B cell (primary cell): ENCODE results near the gene PTPRN2. TPM values are rescaled to one million over a fixed set of nuclear protein-coding genes. Genes with fewer than 3 reads are reported as not detected.
"Not testable (repeated sequence)": the region's sequence is repeated elsewhere in the genome, so short reads cannot be mapped to it uniquely, and the experiment has no call there.

Experiments
- ATAC-seq: fragments of 200-7000 bp; cut with Tn5 transposase; one replicate; pipeline ENCODE4 v1.10.0; 2021; ENCODE audit warnings: low read depth, mild to moderate bottlenecking, moderate number of reproducible peaks, moderate library complexity
- CTCF ChIA-PET: fragments of 350-600 bp; sonication (Branson Sonifier 250); formaldehyde crosslinking; loops from one replicate; lab custom pipeline; 2021; ENCODE audit warnings: antibody characterized with exemption, inconsistent platforms; lab: Charles Lee
- POLR2A ChIA-PET: fragments of 350-600 bp; sonication (Branson Sonifier 250); formaldehyde crosslinking; loops from one replicate; lab custom pipeline; 2021; ENCODE audit warnings: antibody characterized with exemption; lab: Charles Lee
- DNase-seq: peaks from one replicate; pipeline ENCODE4 v3.0.0; 2013
- H2AFZ ChIP-seq: 2 replicates; pipeline ENCODE4 v1.6.1; 2012; ENCODE audit warnings: mild to moderate bottlenecking, low read depth, low read length; ENCODE audit not compliant: insufficient read depth, poor library complexity, severe bottlenecking
- H3K27ac ChIP-seq, 2 donors: 1 replicate in 1 of 2; 2 replicates in 1 of 2; pipeline ENCODE4 v1.5.1; 2012 to 2013; ENCODE audit warnings: low read length in 2 of 2, mild to moderate bottlenecking in 2 of 2, moderate library complexity in 1 of 2
- H3K27me3 ChIP-seq, 4 experiments: fragments of 200-600 bp in 1 of 4; sonication (generic) in 1 of 4; replicated peaks in 1 of 4; 1 replicate in 2 of 4; 2 replicates in 2 of 4; pipeline versions ENCODE4 v1.6.1 to v1.7.0; 2013 to 2016; ENCODE audit warnings: low read length in 3 of 4, mild to moderate bottlenecking in 2 of 4, mixed read lengths in 1 of 4, moderate library complexity in 1 of 4; ENCODE audit not compliant: insufficient read depth in 4 of 4, control insufficient read depth in 3 of 4; ENCODE audit errors: control extremely low read depth in 1 of 4
- H3K36me3 ChIP-seq, 2 experiments: replicated peaks in 1 of 2; 1 replicate in 1 of 2; 2 replicates in 1 of 2; pipeline versions ENCODE4 v1.6.1 to v1.7.1; 2013; ENCODE audit warnings: low read length in 1 of 2; ENCODE audit not compliant: insufficient read depth in 2 of 2, control insufficient read depth in 1 of 2; ENCODE audit errors: control extremely low read depth in 1 of 2, extremely low read depth in 1 of 2
- H3K4me1 ChIP-seq, 2 donors: fragments of 200-600 bp in 1 of 2; sonication (generic) in 1 of 2; 1 replicate in 1 of 2; 2 replicates in 1 of 2; pipeline versions ENCODE4 v1.5.1 to v1.6.1; 2013 to 2017; ENCODE audit warnings: low read length in 2 of 2; ENCODE audit not compliant: control insufficient read depth in 2 of 2, insufficient read depth in 2 of 2
- H3K4me2 ChIP-seq: replicated peaks from 2 replicates; pipeline ENCODE3; 2012; ENCODE audit warnings: mild to moderate bottlenecking, low read depth, low read length; ENCODE audit not compliant: poor library complexity, severe bottlenecking
- H3K4me3 ChIP-seq, 5 experiments: fragments of 200-600 bp in 1 of 5; sonication (generic) in 1 of 5; 1 replicate in 3 of 5; 2 replicates in 2 of 5; pipeline versions ENCODE4 v1.5.1 to v1.7.0; 2011 to 2016; ENCODE audit warnings: low read length in 4 of 5, mild to moderate bottlenecking in 4 of 5, low read depth in 2 of 5, control low read depth in 1 of 5, moderate library complexity in 1 of 5; ENCODE audit not compliant: insufficient read depth in 1 of 5; ENCODE audit errors: control extremely low read depth in 1 of 5, extremely low read depth in 1 of 5
- H3K79me2 ChIP-seq: fragments of 200-600 bp; sonication (generic); one replicate; pipeline ENCODE4 v1.6.0; 2016; ENCODE audit warnings: low read length; ENCODE audit not compliant: control insufficient read depth, insufficient read depth
- H3K9ac ChIP-seq: fragments of 200-600 bp; sonication (generic); 2 replicates; pipeline ENCODE4 v1.6.1; 2017; ENCODE audit warnings: mild to moderate bottlenecking, low read length, moderate library complexity
- H3K9me3 ChIP-seq, 3 donors: one replicate each; pipeline versions ENCODE4 v1.6.1 to v1.7.1; 2013; ENCODE audit warnings: low read length in 2 of 3; ENCODE audit not compliant: control insufficient read depth in 2 of 3, insufficient read depth in 1 of 3; ENCODE audit errors: control extremely low read depth in 1 of 3
- H4K20me1 ChIP-seq: 2 replicates; pipeline ENCODE4 v1.6.0; 2012; ENCODE audit warnings: mild to moderate bottlenecking, low read length; ENCODE audit not compliant: insufficient read depth, control insufficient read depth, poor library complexity, severe bottlenecking
- H3K27ac Mint-ChIP-seq: one replicate; pipeline ENCODE4 v1.8.0; 2021; ENCODE audit warnings: mixed read lengths
- H3K27me3 Mint-ChIP-seq: one replicate; pipeline ENCODE4 v1.8.0; 2021; ENCODE audit warnings: mixed read lengths
- H3K4me1 Mint-ChIP-seq: one replicate; pipeline ENCODE4 v1.8.0; 2021; ENCODE audit warnings: mixed read lengths
- H3K4me3 Mint-ChIP-seq: one replicate; pipeline ENCODE4 v1.8.0; 2021; ENCODE audit warnings: mixed read lengths
- H3K9me3 Mint-ChIP-seq: one replicate; pipeline ENCODE4 v1.8.0; 2022; ENCODE audit warnings: mixed read lengths; ENCODE audit not compliant: insufficient read depth
- EZH2 ChIP-seq: IDR thresholded peaks from 2 replicates; pipeline ENCODE4 v1.6.1; 2012; ENCODE audit warnings: borderline replicate concordance, low read depth, mild to moderate bottlenecking, moderate library complexity, low read length; ENCODE audit not compliant: insufficient read depth, poor library complexity, severe bottlenecking
- WGBS: methylation state at CpG from one replicate; pipeline ENCODE4 v1.1.5; 2013; ENCODE audit warnings: missing lambda C conversion rate; ENCODE audit not compliant: insufficient coverage; 5-methylcytosine and 5-hydroxymethylcytosine counted together
- intact Hi-C: fragments of 100-400 bp; cut with micrococcal nuclease; formaldehyde crosslinking; loops from one replicate; pipeline ENCODE4 v1.10.0; 2022
- polyA plus RNA-seq: library from polyadenylated mRNA; depleted of rRNA; stranded (reverse); fragments of >200 nt; gene quantifications from 2 replicates; pipeline ENCODE4 v1.2.3, GENCODE V29; 2012
- total RNA-seq, 2 donors: library from RNA; stranded (reverse); fragments of 120-200 nt in 1 of 2; gene quantifications; 1 replicate in 1 of 2; 2 replicates in 1 of 2; pipeline versions ENCODE4 v1.2.3 to v1.2.4, GENCODE V29; 2013 to 2022
- TF ChIP-seq, protein P1 (sequence below): fragments of 200-600 bp; IDR thresholded peaks from one replicate; pipeline ENCODE4 v1.8.0; 2022; ENCODE audit warnings: antibody characterized with exemption, mild to moderate bottlenecking

The PTPRN2 gene
- total and polyA plus RNA-seq, 2 donors (not counting 1 experiment from before 2014, with no cell fraction given), result 2.0 to 5.0 TPM

DNA sequence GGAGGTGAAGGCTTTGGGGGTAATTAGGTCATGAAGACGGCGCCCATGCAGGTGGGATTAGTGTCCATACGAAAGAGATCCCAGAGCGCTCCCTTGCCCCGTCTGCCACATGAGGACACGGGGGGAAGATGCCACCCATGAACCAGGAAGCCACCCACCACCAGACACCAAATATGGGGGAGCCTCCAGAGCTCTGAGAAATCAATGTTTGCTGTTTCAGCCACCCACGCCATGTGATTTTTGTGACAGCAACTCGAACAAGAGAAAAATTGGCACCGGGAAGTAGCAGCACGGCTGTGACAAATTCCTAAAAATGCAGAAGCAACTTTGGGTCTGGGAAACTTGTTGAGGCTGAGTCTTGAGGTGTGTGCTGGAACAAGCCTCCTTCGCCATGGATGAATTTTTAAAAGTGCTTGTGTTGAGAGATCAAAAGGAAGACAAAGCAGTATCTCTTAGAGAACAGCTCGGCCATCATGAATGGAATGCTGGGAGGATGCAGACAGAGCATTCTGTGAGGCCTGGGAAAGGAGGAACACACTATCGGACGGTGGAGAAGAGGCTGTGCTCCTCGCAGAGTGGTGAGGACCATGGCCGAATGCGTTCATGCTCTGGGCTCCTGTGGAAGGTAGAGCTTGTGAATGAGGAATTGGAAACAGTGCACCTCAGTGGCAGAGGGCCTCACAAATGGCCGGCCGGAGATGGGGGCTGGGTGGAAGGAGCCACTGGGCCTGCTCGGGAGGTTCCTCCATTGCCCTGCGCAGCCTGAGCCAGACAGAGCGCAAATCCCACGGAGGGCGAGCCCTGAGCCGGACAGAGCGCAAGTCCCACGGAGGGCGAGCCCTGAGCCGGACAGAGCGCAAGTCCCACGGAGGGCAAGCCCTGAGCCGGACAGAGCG lies 277.5 kb downstream of the PTPRN2 start:
- Mint-ChIP-seq H3K27ac (no peak overlapping the region), H3K4me1 (no peaks in the 10 kb centered on the region), H3K27me3 (no peaks in the 10 kb centered on the region), H3K9me3 (peaks cover 16% of the 10 kb centered on the region), H3K4me3 (no peak overlapping the region)
- intact Hi-C loops, result no loop called here
- CTCF ChIA-PET, result no interaction called here
- DNase-seq (no peak), ATAC-seq (no peak)
- Histone ChIP-seq H3K4me2 (no peak overlapping the region), H3K27me3 (no peaks in the 10 kb centered on the region), H4K20me1 (no peaks in the 10 kb centered on the region), H3K27ac (no peak overlapping the region), H3K36me3 (no peaks in the 10 kb centered on the region), H3K4me3 (no peak overlapping the region), H3K4me1 (no peaks in the 10 kb centered on the region), H3K9me3 (peaks cover 1 to 51% (median 6%) of the 10 kb centered on the region in 3 donors), H3K79me2 (no peaks in the 10 kb centered on the region), H2AFZ (no peak overlapping the region), H3K9ac (no peak overlapping the region)
- WGBS, result 96% methylated on average over 32 of the region's 33 CpGs
- TF ChIP-seq, protein P1, sequence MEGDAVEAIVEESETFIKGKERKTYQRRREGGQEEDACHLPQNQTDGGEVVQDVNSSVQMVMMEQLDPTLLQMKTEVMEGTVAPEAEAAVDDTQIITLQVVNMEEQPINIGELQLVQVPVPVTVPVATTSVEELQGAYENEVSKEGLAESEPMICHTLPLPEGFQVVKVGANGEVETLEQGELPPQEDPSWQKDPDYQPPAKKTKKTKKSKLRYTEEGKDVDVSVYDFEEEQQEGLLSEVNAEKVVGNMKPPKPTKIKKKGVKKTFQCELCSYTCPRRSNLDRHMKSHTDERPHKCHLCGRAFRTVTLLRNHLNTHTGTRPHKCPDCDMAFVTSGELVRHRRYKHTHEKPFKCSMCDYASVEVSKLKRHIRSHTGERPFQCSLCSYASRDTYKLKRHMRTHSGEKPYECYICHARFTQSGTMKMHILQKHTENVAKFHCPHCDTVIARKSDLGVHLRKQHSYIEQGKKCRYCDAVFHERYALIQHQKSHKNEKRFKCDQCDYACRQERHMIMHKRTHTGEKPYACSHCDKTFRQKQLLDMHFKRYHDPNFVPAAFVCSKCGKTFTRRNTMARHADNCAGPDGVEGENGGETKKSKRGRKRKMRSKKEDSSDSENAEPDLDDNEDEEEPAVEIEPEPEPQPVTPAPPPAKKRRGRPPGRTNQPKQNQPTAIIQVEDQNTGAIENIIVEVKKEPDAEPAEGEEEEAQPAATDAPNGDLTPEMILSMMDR, result no peak
- TF ChIP-seq EZH2, result no peak
- POLR2A ChIA-PET, result no interaction called here

DNA sequence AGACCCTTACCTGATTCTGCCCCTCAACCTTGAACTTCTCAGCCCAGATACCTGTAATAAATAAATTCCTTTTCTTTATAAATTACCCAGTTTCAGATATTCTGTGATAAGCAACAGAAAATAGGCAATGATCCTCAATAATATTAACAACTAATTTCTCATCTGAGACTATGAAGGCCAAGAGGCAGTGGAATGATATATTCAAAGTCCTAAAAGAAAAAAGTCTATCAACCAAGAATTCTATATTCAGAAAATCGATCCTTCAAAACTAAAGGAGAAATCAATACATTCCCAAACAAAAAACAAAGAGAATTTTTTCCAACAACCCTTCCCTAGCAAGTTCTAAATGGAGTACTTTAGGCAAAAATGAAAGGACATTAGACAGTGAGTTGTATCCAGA lies 279.6 kb downstream of the PTPRN2 start:
- TF ChIP-seq, protein P1, result no peak
- no peak for TF ChIP-seq EZH2
- Histone ChIP-seq H3K4me3 (no peak overlapping the region), H3K4me2 (no peak overlapping the region), H3K79me2 (no peaks in the 10 kb centered on the region), H4K20me1 (no peaks in the 10 kb centered on the region), H3K27me3 (no peaks in the 10 kb centered on the region), H3K36me3 (no peaks in the 10 kb centered on the region), H3K4me1 (no peaks in the 10 kb centered on the region), H2AFZ (no peak overlapping the region), H3K27ac (no peak overlapping the region), H3K9me3 (peaks cover 1 to 34% (median 6%) of the 10 kb centered on the region in 3 donors), H3K9ac (no peak overlapping the region)
- no peak overlapping the region for H3K4me3 Mint-ChIP-seq
- WGBS, result no CpG with 5 or more reads among the region's 1 CpG
- no peaks in the 10 kb centered on the region for H3K4me1 Mint-ChIP-seq
- ATAC-seq (no peak), DNase-seq (no peak)
- H3K27me3 Mint-ChIP-seq, result no peaks in the 10 kb centered on the region
- ChIA-PET CTCF (no interaction called here), POLR2A (no interaction called here)
- intact Hi-C loops, result no loop called here
- no peak overlapping the region for H3K27ac Mint-ChIP-seq
- H3K9me3 Mint-ChIP-seq, result peaks cover 16% of the 10 kb centered on the region

DNA sequence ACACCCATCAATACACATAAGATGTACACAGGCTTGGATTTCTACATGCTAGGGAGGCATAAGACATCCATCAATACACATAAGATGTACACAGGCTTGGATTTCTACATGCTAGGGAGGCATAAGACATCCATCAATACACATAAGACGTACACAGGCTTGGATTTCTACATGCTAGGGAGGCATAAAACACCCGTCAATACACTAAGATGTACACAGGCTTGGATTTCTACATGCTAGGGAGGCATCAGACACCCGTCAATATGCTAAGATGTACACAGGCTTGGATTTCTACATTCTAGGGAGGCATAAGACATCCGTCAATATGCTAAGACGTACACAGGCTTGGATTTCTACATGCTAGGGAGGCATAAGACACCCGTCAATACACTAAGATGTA lies 283.6 kb downstream of the PTPRN2 start:
- peaks cover 1 to 18% (median 6%) of the 10 kb centered on the region in 3 donors for H3K9me3 ChIP-seq
- H3K4me3 Mint-ChIP-seq, H3K79me2 ChIP-seq, H3K27ac Mint-ChIP-seq, H3K4me1 ChIP-seq, H3K36me3 ChIP-seq, H3K27ac ChIP-seq, intact Hi-C loops, H3K4me3 ChIP-seq, DNase-seq, H4K20me1 ChIP-seq, CTCF ChIA-PET, H3K9ac ChIP-seq, H3K27me3 Mint-ChIP-seq, H3K4me2 ChIP-seq, H3K27me3 ChIP-seq, POLR2A ChIA-PET, H2AFZ ChIP-seq, H3K9me3 Mint-ChIP-seq, H3K4me1 Mint-ChIP-seq, ATAC-seq: not testable (repeated sequence)
- WGBS, result 75% methylated on average over 5 of the region's 6 CpGs
